IMR-90 (cell line): ENCODE measurements around the gene PRICKLE2. TPM values are rescaled to one million over a fixed set of nuclear protein-coding genes. Genes with fewer than 3 reads are reported as not detected.
A peak's percentile ranks its signal among the peaks of the same experiment; 100 is the strongest.

Experiments
- ATAC-seq: fragments of 200-7000 bp; cut with Tn5 transposase; 2 replicates; pipeline ENCODE4 v1.9.1; 2020; ENCODE audit warnings: low read depth, mild to moderate bottlenecking, moderate library complexity
- BruUV-seq: library from RNA; stranded (reverse); fragments of 400-500 nt; replicated peaks from 2 replicates; lab custom pipeline; 2021; lab: Mats Ljungman, UMichigan
- CTCF ChIA-PET: fragments of 300-600 bp; formaldehyde crosslinking; extraction: SDS; loops from one replicate; lab custom pipeline; 2021; ENCODE audit warnings: antibody characterized with exemption; lab: Yijun Ruan, JAX
- POLR2A ChIA-PET: fragments of 300-600 bp; sonication (Branson Sonifier 250); formaldehyde crosslinking; loops from one replicate; lab custom pipeline; 2022; ENCODE audit warnings: antibody characterized with exemption; ENCODE audit not compliant: unreplicated experiment; lab: Charles Lee
- DNase-seq: peaks from one replicate; pipeline ENCODE4 v3.0.0; 2013
- H2AFZ ChIP-seq: replicated peaks from 2 replicates; pipeline ENCODE3; 2013; ENCODE audit warnings: low read length, mild to moderate bottlenecking; ENCODE audit not compliant: poor library complexity
- H2AK5ac ChIP-seq: 2 replicates; pipeline ENCODE4 v1.6.1; 2013; ENCODE audit warnings: low read depth, low read length, inconsistent platforms
- H2AK9ac ChIP-seq: replicated peaks from 2 replicates; pipeline ENCODE3; 2013; ENCODE audit warnings: mild to moderate bottlenecking, low read depth, low read length, moderate library complexity; ENCODE audit not compliant: poor library complexity
- H2BK120ac ChIP-seq: 2 replicates; pipeline ENCODE4 v1.6.1; 2013; ENCODE audit warnings: low read depth, low read length, inconsistent platforms
- H2BK15ac ChIP-seq: 3 replicates; pipeline ENCODE4 v1.6.1; 2013; ENCODE audit warnings: low read depth, low read length, inconsistent platforms
- H2BK20ac ChIP-seq: 2 replicates; pipeline ENCODE4 v1.6.1; 2013; ENCODE audit warnings: low read depth, mild to moderate bottlenecking, inconsistent platforms, low read length, moderate library complexity
- H2BK5ac ChIP-seq: 2 replicates; pipeline ENCODE4 v1.6.1; 2013; ENCODE audit warnings: mild to moderate bottlenecking, low read depth, low read length, inconsistent platforms; ENCODE audit not compliant: poor library complexity, severe bottlenecking
- H3K14ac ChIP-seq: replicated peaks from 2 replicates; pipeline ENCODE4 v1.6.1; 2013; ENCODE audit warnings: low read depth, low read length, inconsistent platforms
- H3K18ac ChIP-seq: 2 replicates; pipeline ENCODE4 v1.6.1; 2013; ENCODE audit warnings: low read depth, low read length, control low read depth
- H3K23ac ChIP-seq: 2 replicates; pipeline ENCODE4 v1.6.1; 2013; ENCODE audit warnings: low read depth, low read length, inconsistent platforms
- H3K27ac ChIP-seq: 2 replicates; pipeline ENCODE4 v1.5.1; 2013; ENCODE audit warnings: mild to moderate bottlenecking, control low read depth, low read length; ENCODE audit not compliant: insufficient read depth
- H3K27me3 ChIP-seq: 2 replicates; pipeline ENCODE4 v1.6.1; 2013; ENCODE audit warnings: low read length; ENCODE audit not compliant: control insufficient read depth, insufficient read depth
- H3K36me3 ChIP-seq: 2 replicates; pipeline ENCODE4 v1.6.1; 2013; ENCODE audit warnings: low read length, mixed read lengths; ENCODE audit not compliant: control insufficient read depth, insufficient read depth
- H3K4ac ChIP-seq: 2 replicates; pipeline ENCODE4 v1.6.1; 2013; ENCODE audit warnings: low read depth, low read length, inconsistent platforms
- H3K4me1 ChIP-seq: 2 replicates; pipeline ENCODE4 v1.6.1; 2013; ENCODE audit warnings: low read length, mixed read lengths; ENCODE audit not compliant: control insufficient read depth, insufficient read depth
- H3K4me2 ChIP-seq: 2 replicates; pipeline ENCODE4 v1.6.1; 2013; ENCODE audit warnings: low read depth, mild to moderate bottlenecking, control low read depth, low read length, moderate library complexity
- H3K4me3 ChIP-seq: 2 replicates; pipeline ENCODE4 v1.5.1; 2013; ENCODE audit warnings: low read depth, mild to moderate bottlenecking, control low read depth, low read length, moderate library complexity; ENCODE audit not compliant: insufficient read depth
- H3K56ac ChIP-seq: 2 replicates; pipeline ENCODE4 v1.6.1; 2013; ENCODE audit warnings: low read length, inconsistent platforms; ENCODE audit not compliant: insufficient read depth; ENCODE audit errors: extremely low read depth
- H3K79me1 ChIP-seq, 2 experiments: 2 replicates each; pipeline ENCODE4 v1.6.1; 2013; ENCODE audit warnings: low read length in 2 of 2, inconsistent platforms in 1 of 2, low read depth in 1 of 2
- H3K9ac ChIP-seq: 2 replicates; pipeline ENCODE4 v1.6.1; 2013; ENCODE audit warnings: low read depth, low read length, control low read depth
- H3K9me1 ChIP-seq: 2 replicates; pipeline ENCODE4 v1.6.1; 2013; ENCODE audit warnings: low read length, inconsistent platforms; ENCODE audit not compliant: insufficient read depth
- H3K9me3 ChIP-seq: 2 replicates; pipeline ENCODE4 v1.6.1; 2013; ENCODE audit warnings: low read length; ENCODE audit not compliant: control insufficient read depth, insufficient read depth
- H4K20me1 ChIP-seq: 2 replicates; pipeline ENCODE4 v1.6.1; 2013; ENCODE audit warnings: low read length, inconsistent platforms; ENCODE audit not compliant: insufficient read depth
- H4K5ac ChIP-seq: 2 replicates; pipeline ENCODE4 v1.6.1; 2013; ENCODE audit warnings: mild to moderate bottlenecking, low read depth, low read length, control low read depth
- H4K8ac ChIP-seq, 2 experiments: 2 replicates each; pipeline ENCODE4 v1.6.1; 2013; ENCODE audit warnings: low read depth in 2 of 2, low read length in 2 of 2, control low read depth in 1 of 2, inconsistent platforms in 1 of 2
- H4K91ac ChIP-seq: 2 replicates; pipeline ENCODE4 v1.6.1; 2013; ENCODE audit warnings: low read depth, low read length, inconsistent platforms; ENCODE audit not compliant: insufficient read depth
- CEBPB ChIP-seq: IDR thresholded peaks from 2 replicates; pipeline ENCODE4 v1.6.1; 2012; ENCODE audit warnings: low read depth, low read length, improper control_type of control experiment
- CHD1 ChIP-seq: IDR thresholded peaks from 2 replicates; pipeline ENCODE4 v1.6.1; 2012; ENCODE audit warnings: low read depth, low read length, improper control_type of control experiment
- FOS ChIP-seq: fragments of 150-350 bp; IDR thresholded peaks from 2 replicates; pipeline ENCODE4 v1.6.1; 2016; ENCODE audit warnings: low read depth, low read length
- MAFK ChIP-seq: IDR thresholded peaks from 2 replicates; pipeline ENCODE4 v1.6.1; 2012; ENCODE audit warnings: low read depth, low read length, improper control_type of control experiment
- MXI1 ChIP-seq: IDR thresholded peaks from 2 replicates; pipeline ENCODE4 v1.6.1; 2012; ENCODE audit warnings: low read depth, mild to moderate bottlenecking, low read length, moderate library complexity, borderline replicate concordance
- NFE2L2 ChIP-seq: fragments of 150-350 bp; IDR thresholded peaks from 2 replicates; pipeline ENCODE4 v1.6.1; 2016; ENCODE audit warnings: low read depth, mild to moderate bottlenecking, low read length
- POLR2A ChIP-seq: IDR thresholded peaks from 2 replicates; pipeline ENCODE4 v1.6.1; 2012; ENCODE audit warnings: mild to moderate bottlenecking, low read depth, low read length
- RAD21 ChIP-seq: IDR thresholded peaks from 2 replicates; pipeline ENCODE4 v1.6.1; 2012; ENCODE audit warnings: low read length, improper control_type of control experiment
- RCOR1 ChIP-seq: IDR thresholded peaks from 2 replicates; pipeline ENCODE4 v1.6.1; 2012; ENCODE audit warnings: mild to moderate bottlenecking, low read length, improper control_type of control experiment; ENCODE audit not compliant: insufficient replicate concordance
- USF2 ChIP-seq: fragments of 150-350 bp; IDR thresholded peaks from 2 replicates; pipeline ENCODE4 v1.6.1; 2017; ENCODE audit warnings: mild to moderate bottlenecking, antibody characterized with exemption, low read length, low read depth
- WGBS, 2 experiments: methylation state at CpG; one replicate each; pipeline versions ENCODE4 v1.1.5 to v1.1.7; 2013; ENCODE audit warnings: missing lambda C conversion rate in 2 of 2; ENCODE audit not compliant: insufficient read length in 1 of 2; ENCODE audit errors: extremely low coverage in 2 of 2; 5-methylcytosine and 5-hydroxymethylcytosine counted together
- dilution Hi-C: fragments of 300-500 bp; cut with HindIII; formaldehyde crosslinking; loops from one replicate; pipeline ENCODE4 v1.14.3; 2018; ENCODE audit warnings: low sequenced_read_pairs; ENCODE audit not compliant: unreplicated experiment
- in situ Hi-C: fragments of 300-500 bp; cut with MboI; formaldehyde crosslinking; loops from 3 replicates; pipeline ENCODE4 v1.14.3; 2019; ENCODE audit warnings: low sequenced_read_pairs, inconsistent platforms, mixed read lengths
- intact Hi-C: fragments of 100-400 bp; cut with micrococcal nuclease; formaldehyde crosslinking; loops from 2 replicates; pipeline ENCODE4 v1.10.0; 2022
- polyA plus RNA-seq, 3 experiments: library from polyadenylated mRNA; depleted of rRNA; stranded (reverse); fragments of >200 nt; gene quantifications; 2 replicates each; pipeline ENCODE4 v1.2.3, GENCODE V29; 2012; ENCODE audit warnings: low replicate concordance in 1 of 3
- total RNA-seq: library from RNA; depleted of rRNA; stranded (reverse); fragments of >200 nt; gene quantifications from 2 replicates; pipeline ENCODE4 v1.2.3, GENCODE V29; 2012

PRICKLE2 gene
- total and polyA plus RNA-seq, 2 of the 4 experiments (the other 2 are of a cell fraction) = 4.1 to 14.2 TPM

DNA sequence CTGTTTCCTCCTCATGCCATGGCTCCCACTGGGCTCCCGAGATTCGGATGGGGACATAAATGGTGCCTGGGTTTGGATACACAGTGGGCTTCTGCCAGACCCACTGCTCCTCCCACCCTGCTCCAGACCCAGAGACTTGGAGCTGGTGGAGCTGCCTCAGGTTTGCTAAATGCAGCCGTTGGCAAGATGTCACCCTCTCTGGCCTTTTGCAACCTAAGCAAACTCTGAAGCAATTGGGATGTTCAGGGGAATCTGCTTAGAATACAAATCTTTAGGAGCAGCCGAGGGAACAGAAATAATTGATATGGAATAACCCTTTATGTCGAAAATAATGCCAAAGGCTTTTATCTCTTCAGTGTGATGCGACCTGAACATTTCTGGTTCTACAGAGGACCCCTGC, 33.4 kb downstream of the PRICKLE2 start (continued):
- TF ChIP-seq USF2 = no peak

- H3K23ac ChIP-seq = peak overlapping the region; percentile 86
- H3K9me3 ChIP-seq = no peaks in the 10 kb centered on the region
- H3K4me2 ChIP-seq = no peak overlapping the region
- no peak overlapping the region for H2AFZ ChIP-seq
- TF ChIP-seq CHD1 (no peak), MAFK (peak; percentile 95), CEBPB (peak; percentile 100), NFE2L2 (peak; percentile 33; the same call in 1 of the 2 replicates), RAD21 (peak; percentile 14; the same call in 1 of the 2 replicates), RCOR1 (peak; percentile 70), POLR2A (no peak), MXI1 (no peak), FOS (peak; percentile 76)
- H2BK5ac ChIP-seq = peak overlapping the region; percentile 79
- no CpG with 5 or more reads among the region's 8 CpGs for WGBS, 2 experiments
- peak overlapping the region; percentile 66 for H3K14ac ChIP-seq
- no peak overlapping the region for H4K5ac ChIP-seq
- intact Hi-C loops = no loop called here
- H3K27me3 ChIP-seq = no peaks in the 10 kb centered on the region
- H3K9me1 ChIP-seq = peaks cover 39% of the 10 kb centered on the region
- BruUV-seq = no TSS peak
- H3K36me3 ChIP-seq = peaks cover 4% of the 10 kb centered on the region
- peak; percentile 35 for ATAC-seq
- H3K79me1 ChIP-seq = peaks cover 23 to 76% of the 10 kb centered on the region in 2 experiments
- DNase-seq = peak; percentile 94
- H2BK15ac ChIP-seq = peak overlapping the region; percentile 59; the same call in 1 of the 3 replicates
- POLR2A ChIA-PET = no interaction called here
- H4K91ac ChIP-seq = peak overlapping the region; percentile 91
- H2BK20ac ChIP-seq = peak overlapping the region; percentile 81
- peak overlapping the region; percentile 67 for H3K18ac ChIP-seq
- H4K20me1 ChIP-seq = peaks cover 5% of the 10 kb centered on the region
- H4K8ac ChIP-seq = peak overlapping the region; percentile 20 to 74; a peak in 3 of 4 replicates
- peak overlapping the region; percentile 84 for H2AK5ac ChIP-seq
- peak overlapping the region; percentile 72 for H2BK120ac ChIP-seq
- H3K4me1 ChIP-seq = peaks cover 30% of the 10 kb centered on the region
- H2AK9ac ChIP-seq = no peak overlapping the region
- no peak overlapping the region for H3K9ac ChIP-seq
- H3K56ac ChIP-seq = peak overlapping the region; percentile 27; the same call in 1 of the 2 replicates
- dilution Hi-C loops = no loop called here
- peak overlapping the region; percentile 69 for H3K27ac ChIP-seq
- in situ Hi-C loops = no loop called here
- peak overlapping the region; percentile 83 for H3K4ac ChIP-seq
- no peak overlapping the region for H3K4me3 ChIP-seq
- CTCF ChIA-PET = interaction anchor here (0.9 kb wide), 1 partner anchor 16 kb away, joined by 3 read pairs; no protein-coding TSS in a partner anchor
These were observed 34.5 kb downstream of the PRICKLE2 start for GRCh38 chr3:64190517-64191515.
